ELR (cell line): ENCODE measurements around the gene LMNA.
"Not testable (repeated sequence)": the region's sequence is repeated elsewhere in the genome, so short reads cannot be mapped to it uniquely, and the experiment has no call there.

Source experiments
- DNase-seq: peaks from one replicate; pipeline ENCODE4 v3.0.0-alpha.2; 2015; ENCODE audit warnings: low read depth

LMNA gene

DNA sequence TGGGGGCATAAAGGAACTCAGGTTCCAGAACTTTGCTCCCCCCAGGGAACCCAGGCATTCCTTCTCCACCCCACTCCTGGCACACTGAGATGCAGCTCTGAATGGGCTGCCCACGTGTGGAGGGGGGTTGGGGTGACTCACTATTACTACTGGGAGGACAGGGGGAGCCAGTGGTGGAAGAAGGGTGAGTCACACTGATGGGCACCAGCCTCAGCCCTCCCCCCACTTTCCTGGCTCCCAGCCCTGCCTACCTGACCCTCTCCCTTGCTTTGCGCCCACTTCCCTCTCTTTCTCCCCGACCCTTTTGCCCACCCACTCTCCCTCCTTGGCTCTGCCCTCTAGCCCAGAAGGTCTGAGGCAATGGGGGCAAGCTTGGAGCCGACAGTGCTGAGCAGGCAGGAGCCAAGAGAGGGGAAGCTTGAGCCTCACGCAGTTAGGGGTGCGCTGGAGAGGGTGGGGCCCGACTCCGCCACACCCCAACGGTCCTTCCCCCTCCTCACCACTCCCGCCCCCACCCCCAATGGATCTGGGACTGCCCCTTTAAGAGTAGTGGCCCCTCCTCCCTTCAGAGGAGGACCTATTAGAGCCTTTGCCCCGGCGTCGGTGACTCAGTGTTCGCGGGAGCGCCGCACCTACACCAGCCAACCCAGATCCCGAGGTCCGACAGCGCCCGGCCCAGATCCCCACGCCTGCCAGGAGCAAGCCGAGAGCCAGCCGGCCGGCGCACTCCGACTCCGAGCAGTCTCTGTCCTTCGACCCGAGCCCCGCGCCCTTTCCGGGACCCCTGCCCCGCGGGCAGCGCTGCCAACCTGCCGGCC, at the start of gene LMNA:
LMNA (plus strand) TSS at position 611 of the 818 bp plus-strand sequence. CDS start 208 bp downstream, outside the sequence.
- peak; percentile 98 for DNase-seq

DNA sequence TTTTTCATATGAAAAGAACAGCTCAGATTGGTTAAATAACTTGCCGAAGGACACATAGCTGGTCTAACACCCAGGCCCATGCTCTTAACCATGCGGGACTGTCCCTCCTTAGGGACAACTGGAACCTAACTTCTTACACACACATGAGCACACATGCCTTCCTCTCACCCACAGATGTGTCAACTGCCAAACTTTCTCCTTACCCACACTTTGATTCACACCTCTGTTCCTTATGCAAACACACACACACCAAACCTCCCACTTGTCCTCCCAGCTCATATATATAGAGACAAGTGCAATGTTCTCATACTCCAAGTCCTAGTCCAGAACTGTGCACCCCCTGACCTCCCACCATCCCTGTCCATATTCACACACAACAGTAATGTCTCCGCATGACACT, 49.3 kb upstream of the LMNA start:
- no peak for DNase-seq

DNA sequence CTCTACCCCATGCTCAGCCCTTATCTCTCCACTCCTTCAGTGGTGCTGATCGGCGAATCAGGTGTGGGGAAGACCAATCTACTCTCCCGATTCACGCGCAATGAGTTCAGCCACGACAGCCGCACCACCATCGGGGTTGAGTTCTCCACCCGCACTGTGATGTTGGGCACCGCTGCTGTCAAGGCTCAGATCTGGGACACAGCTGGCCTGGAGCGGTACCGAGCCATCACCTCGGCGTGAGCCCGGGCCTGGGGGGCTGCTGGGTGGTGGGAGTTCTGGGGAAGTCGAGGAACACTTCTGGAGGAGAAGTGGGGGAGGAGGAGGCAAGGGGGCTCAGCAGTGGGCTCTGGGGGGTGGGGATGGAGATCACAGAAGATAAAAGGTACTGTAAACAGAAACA, 48.6 kb upstream of the LMNA start:
- no peak for DNase-seq

DNA sequence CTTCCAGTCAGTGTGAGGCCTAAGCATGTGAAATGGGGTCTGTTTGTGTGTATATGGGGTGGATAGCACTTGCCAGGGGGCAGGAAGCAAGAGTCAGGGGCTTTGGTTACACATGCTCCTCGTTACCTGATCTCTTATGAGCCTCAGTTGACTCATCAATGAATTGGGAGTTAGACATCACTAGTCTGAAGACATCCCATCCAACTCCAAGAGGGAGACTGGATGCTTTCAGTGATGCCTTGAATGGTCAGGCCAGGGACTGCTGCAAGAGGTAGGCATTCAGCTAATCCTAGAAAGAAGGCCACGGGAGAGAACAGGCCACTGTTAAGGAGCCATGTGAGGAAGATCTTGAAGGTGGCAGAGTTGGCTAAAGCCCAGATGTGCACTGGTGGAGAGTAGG, 47.2 kb upstream of the LMNA start:
- DNase-seq = peak; percentile 51

DNA sequence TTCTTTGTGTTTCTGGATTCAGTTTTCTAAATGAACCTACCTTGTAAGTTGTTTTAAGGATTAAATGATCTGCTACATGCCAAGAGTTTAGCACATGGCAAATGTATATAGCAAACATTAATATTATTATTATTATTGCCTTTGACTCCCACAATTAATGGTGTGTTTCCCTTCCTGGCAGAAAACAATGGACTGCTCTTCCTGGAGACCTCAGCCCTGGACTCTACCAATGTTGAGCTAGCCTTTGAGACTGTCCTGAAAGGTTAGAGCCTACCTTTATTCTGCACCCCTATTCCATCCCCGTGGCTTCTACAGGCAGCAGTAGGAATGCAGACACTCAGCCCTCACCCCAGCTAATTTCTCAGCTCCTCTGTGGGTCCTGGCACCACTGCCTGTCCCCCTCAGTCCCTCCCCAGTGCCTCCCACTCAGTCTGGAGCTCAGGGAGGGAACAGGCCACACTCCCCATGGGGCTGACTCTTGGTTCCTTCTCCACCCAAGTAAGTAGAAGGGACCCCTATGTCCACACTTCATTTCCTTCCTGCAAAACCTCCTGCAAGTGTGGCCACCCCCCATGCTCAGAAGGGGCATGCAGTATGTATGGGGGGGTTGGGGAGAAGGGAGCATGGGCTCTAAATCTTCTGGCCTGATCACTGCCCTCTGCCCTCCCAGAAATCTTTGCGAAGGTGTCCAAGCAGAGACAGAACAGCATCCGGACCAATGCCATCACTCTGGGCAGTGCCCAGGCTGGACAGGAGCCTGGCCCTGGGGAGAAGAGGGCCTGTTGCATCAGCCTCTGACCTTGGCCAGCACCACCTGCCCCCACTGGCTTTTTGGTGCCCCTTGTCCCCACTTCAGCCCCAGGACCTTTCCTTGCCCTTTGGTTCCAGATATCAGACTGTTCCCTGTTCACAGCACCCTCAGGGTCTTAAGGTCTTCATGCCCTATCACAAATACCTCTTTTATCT, 44.7 kb upstream of the LMNA start:
- no peak for DNase-seq

DNA sequence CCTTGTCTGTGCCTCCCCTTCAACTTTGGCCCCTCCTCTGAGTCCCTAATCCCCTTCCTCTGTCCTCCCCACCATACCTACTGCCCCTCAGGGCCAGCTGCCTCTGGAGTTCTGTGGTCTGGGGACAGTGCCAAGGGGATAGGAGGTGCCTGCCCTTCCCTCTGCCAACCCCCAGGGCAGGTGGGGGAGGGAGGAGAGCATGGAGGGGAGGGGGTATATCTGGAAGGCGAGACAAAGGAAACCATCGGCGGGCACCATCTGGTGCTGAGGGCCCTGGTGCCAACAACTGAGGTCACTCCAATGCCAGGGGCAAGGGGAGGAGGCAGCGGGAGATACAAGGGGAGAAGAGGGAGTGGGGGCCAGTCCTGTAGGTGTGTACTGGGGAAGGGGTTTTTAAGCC, 44.0 kb upstream of the LMNA start:
- no peak for DNase-seq

DNA sequence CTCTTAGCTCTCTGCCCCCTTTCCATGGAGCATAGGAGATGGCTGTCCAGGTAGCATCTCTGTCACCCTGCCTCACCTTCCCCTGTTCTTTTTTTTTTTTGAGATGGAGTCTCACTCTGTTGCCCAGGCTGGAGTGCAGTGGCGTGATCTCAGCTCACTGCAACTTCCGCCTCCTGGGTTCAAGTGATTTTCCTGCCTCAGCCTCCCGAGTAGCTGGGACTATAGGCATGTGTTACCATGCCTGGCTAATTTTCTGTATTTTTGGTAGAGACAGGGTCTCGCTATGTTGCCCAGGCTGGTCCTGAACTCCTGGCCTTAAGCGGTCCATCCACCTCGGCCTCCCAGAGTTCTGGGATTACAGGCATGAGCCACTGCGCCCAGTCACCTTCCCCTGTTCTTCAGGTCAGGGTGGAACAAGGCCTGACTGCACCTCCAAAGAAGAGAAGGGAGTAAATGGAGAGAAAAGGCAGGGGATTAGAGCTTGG, 43.1 kb upstream of the LMNA start:
- DNase-seq = not testable (repeated sequence)

DNA sequence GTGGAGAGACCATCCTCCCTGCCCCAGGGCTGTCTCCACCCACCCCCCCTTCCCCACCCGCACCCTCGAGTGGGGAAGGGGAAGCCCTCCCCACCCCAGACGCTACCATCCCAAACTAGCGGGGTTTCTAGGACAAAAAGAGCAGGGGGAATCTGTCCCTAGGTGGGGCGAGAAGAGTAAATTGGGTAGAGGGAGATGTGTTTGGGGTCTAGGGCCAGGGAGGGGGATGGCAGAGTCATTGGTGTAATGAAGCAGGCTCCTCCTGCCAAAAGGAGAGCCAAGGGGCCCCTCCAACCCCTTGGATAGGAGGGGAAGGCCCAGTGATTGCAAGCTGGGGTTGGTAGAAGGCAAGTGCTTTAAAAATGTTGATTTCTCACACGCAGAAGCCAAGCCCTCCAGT, 42.3 kb upstream of the LMNA start:
- no peak for DNase-seq

DNA sequence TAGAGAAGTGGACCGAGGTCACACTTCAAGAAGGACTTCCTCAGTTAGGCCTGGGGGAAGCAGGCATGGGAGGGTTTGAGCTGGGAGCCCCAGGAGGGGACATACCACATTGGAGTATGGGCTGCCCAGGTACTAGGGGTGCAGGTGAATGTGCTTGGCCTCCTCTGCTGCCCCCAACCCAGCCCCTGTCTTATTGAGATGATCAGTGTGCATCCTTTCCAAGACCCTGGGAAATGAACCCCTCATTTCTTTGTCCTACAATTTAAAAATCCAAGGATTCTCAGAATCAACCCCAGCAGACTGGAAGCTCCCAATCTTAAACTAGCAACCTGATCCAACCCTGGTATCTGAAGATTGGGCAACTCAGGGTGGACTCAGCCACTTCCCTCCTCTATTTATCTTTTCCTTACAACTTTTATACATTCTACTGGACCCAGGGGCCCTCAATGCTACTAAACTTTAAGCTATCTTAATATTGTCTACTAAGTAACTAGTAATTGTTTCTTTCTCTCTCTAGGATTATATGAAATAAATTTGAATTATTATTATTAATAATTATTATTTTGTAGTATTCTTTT, 41.3 kb upstream of the LMNA start:
- DNase-seq = no peak

DNA sequence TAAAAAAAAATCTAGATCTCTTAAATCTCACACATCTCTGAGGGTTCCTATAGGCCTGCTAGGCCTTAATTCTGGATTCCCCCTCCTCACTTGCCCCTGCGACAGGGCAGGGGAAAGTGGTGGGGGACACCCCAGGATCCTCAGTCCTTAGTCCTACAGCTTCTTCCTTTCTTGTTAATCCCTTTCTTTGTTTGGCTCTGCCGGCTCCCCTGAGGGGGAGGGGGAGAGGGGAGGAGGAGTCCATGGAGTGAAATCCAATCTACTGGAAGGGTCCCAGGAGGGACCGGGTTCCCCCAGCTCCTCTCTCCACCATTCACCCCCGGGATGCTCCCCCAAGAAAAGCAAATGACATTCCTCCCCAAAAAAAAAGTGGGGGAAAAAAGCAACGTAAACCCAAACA, 40.8 kb upstream of the LMNA start:
- no peak for DNase-seq

DNA sequence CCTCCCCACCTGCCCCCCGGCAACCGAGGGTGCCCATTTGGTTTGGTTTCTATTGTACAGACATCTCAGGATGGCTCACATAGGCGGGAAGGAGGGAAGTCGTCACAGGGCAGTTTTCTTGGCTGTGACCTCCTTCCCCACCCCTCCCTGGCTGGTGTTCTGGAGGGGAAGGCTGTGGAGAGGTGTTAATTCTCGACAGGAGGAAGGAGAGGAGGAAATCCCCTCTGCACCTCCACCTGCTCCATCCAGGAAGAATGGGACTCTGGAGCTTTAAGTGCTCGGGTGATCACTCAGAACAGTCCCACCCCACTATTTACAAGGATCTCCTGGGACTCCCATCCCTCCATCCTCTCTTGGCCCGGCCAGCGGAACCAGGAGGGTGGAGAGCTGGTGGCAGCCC, 39.9 kb upstream of the LMNA start:
- DNase-seq = no peak

DNA sequence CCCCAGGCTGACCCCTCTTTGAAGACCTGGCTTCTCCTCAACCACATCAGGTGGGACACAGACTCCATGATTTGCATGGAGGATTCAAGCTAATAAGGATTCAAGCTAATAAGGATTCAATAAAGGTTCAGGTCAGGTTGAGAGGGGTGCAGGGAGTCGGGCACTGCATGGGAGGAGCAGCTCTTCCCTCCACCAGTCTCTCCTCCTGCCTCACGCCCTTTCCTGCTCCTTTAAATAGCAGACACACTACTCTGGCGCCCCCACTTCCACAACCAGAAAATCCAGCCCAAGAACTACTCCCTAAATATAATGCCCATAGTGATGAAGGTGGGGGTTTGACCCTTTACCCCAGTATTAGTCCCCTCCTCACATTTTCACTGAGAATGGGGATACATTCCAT, 39.3 kb upstream of the LMNA start:
- no peak for DNase-seq

DNA sequence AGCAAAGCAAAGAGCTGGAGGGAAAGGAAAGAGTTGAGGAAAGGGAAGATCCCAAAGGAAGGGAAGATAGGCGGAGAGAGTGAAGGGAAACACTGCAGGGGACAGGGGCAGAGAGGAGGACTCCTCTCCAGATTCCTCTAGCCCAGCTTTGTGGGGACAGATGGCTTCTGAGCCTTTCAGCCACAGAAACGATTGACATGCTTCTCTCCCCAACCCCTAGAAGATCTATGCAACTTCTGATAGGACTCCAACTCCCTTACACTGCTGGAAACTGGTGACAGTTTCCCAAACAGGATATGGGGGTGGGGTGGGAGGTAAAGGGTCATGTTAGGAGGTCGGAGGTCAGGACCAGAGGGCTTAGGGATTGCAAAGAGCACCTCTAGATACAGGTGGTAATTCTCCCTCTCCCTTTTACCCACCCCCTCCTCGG, 38.7 kb upstream of the LMNA start:
- no peak for DNase-seq

DNA sequence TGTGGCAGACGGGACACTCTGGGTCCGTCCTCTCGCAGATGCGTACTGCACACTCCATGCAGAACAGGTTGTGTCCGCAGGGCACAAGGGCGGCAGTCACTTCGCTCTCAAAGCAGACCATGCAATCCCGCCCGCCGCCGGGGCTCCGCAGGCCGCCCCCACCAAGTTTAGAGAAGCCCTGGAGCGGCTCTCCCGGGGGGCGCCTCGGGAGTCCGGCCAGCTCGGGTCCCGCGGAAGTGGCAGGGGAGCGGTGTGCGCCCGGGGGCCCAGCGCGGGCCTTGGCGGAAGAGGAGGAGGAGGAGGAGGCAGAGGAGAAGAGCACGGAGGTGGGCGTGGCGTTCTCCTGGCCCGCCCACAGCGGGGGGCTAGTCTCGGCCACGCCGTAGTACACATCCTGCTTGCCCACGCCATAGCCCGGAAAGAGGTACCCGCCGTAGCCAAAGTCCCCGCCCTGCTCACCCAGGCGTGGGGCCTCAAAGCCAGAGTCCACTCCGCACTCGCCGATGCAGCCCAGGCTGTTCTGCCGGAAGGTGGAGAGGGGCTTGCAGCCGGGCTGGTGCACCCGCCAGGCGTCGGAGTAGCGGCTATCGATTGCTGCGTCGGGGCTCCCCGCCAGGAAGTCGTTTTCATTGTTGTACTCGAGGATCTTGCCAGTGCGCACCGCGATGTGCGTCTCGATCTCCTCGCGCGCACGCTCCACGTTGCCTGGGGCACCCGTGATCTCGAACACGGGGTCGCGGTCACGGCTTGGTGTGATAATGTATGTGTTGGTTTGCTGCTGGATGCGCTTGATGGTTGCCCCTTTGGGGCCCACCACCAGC, 37.7 kb upstream of the LMNA start:
- no peak for DNase-seq

DNA sequence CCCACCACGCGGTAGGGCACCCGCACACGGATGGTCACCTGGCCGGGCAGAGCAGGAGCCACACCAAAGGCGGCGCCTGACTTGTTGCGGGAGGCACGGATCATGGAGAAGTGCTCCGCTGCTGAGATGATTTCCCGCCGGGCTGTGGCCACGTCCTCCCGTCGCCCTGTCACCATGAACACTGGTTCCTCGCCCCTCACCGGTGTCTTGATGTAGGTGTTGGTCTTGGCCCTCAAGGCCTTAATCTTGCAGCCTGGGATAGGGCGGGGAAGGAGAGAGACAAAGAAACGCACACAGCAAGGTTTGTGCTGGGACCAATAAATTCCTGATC, 37.1 kb upstream of the LMNA start:
- no peak for DNase-seq

DNA sequence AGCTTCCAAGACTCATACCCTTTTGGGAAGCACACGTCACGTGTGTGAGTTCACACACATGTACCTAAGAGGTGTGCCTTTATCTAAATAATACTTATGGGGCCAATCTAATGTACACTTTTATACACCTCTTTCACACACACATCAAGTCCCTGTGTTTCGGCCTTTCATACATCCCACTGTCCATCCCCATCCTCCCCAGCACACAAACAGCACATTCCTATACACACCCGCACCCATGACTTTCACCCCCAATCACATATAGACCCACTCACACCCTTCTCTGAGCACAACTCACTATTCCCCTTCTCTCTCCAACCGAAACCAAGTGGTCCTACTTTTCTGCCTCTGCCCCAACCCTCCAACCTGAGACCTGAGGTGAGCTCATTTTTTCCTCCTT, 35.8 kb upstream of the LMNA start:
- no peak for DNase-seq

DNA sequence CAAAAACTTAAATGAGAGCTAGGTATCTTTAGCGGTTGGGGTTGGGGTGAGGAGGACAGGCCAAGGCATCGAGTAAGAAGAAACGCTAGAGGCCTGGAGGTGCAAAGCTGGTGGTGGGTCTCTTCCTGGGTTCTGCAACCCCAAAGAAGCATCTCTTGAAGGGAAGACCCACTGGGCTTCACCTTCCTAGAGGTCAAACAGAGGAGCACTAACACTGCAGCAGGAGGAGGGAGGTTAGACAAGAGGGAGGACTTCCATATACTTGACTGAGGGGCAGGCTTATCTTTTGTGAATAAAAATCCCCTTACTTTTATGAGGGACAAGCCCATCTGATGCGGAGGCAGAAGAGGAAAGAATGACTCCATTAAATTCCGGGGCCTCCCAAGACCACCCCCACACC, 34.7 kb upstream of the LMNA start:
- DNase-seq = no peak

DNA sequence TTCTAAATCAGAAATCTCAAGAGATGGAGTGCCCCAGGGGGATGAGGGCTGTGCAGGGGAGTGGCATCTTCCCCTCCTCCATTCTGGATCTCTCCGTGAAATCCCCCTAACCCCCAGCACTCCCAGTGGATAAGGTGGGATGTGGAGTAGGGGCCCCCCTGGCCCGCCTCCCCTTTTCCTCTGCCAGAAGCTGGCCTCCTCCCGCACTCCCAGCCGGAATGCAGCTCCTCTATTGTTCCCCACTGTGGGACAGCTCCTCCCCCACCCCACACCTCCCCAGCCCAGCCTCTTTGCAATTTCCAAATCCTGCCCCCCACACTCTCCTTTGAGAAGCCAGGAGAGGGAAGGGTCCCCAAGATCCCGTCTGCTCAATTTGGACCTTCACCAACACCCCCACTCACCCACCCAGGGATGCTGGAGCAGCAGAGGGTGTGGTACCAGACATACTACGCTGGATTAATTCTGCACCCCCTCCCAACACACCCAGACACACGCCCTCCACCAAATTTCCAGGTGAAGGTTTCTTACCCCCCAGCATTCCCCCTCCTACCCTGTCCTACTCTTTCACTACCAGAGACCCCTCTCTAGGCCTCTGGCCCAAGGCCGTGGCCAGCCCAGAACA, 34.2 kb upstream of the LMNA start:
- no peak for DNase-seq

DNA sequence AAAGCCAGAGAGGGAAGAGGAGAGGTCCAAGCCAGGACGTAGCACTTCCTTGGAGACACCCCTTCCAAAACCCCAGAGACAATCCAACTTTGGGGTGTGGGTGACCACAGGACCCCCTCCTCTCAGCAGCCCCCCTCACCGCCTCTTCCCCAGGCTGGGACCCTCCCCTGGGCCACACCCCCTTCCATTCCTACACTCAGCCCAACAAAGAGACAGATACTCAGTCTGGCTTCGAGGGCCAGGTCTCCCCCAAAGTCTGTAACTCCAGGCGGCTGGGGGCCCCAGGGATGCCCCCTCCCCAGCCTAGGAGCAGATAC, 33.7 kb upstream of the LMNA start:
- no peak for DNase-seq

DNA sequence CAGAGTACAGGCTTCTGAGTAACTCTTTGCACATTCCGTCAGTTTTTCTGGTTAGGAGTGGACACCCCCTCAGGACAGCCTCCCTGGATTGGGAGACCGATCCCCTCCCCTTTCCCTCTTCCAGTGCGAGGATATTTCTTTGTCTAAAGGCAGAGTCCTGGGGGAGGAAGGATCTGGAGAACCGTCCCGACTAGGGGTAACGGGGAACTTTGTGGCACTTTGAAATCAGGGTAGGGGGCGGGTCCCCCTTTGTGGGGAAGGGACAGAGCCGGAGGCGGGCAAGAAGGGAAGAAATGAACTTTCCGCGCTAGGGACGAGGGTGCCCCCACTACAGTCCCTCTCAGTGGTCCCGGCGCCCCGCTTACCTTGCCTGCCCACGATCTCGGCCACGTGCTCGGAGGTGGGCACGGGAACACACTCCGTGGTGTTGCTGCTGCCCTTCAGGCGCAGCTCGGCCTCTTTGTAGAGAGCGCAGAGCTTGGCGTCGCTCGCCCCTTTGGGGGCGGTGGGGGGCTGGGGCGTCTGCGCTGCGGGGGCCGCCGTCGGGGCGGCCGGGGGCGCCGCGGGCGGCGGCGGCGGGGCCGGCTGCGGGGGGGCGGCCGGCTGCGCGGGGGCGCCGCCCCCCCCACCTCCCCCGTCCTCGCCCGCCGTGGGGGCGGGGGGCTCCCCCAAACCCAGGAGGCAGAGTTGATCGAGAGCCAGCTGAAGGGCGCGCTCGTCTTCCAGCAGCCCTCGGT, 33.2 kb upstream of the LMNA start:
- DNase-seq = no peak

DNA sequence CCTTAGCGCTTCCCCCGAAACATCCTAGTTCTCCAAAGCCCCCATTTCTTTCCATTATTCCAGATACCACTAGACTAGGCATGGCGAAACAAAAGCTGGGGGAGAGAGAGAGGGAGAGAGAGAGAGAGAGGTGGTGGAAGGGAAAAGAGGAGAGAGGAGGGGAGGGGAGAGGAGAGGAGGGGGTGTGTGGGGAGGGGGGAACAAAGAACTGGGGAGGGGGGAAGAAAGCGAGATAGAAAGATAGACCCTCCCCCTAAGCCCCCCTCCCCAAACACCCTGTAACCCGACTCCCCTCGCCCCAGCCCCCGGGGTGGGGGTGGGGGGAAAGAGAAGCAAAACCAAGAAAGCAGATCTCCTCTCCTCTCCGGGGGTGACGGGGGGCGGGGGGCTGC, 32.6 kb upstream of the LMNA start:
- no peak for DNase-seq
